ENCODE results near the gene C1QTNF4. TPM values are rescaled to one million over a fixed set of nuclear protein-coding genes. Genes with fewer than 3 reads are reported as not detected.
A peak's percentile ranks its signal among the peaks of the same experiment; 100 is the strongest.

The C1QTNF4 gene
- total and polyA plus RNA-seq, 4 donors: 0.40 to 1.8 (median 1.1) TPM

GRCh38 chr11:47569646-47570045 is 24.6 kb downstream of the C1QTNF4 start:
- WGBS, 2 donors: 92 to 96% methylated on average over 7 of the region's 7 CpGs
- DNase-seq: no peak
- Histone ChIP-seq H3K9ac (ENCODE audit: insufficient read depth in 1 of 2, low read length in 2 of 2) (no peak overlapping the region), H3K27me3 (ENCODE audit: control insufficient read depth in 3 of 3, insufficient read depth in 3 of 3, low read length in 2 of 3) (no peaks in the 10 kb centered on the region), H3K4me1 (ENCODE audit: control insufficient read depth in 5 of 5, insufficient read depth in 5 of 5, low read length in 5 of 5) (peaks cover 0 to 17% (median 4%) of the 10 kb centered on the region in 5 donors), H3K36me3 (ENCODE audit: control insufficient read depth in 4 of 4, insufficient read depth in 4 of 4, low read length in 4 of 4) (peaks cover 0 to 26% (median 21%) of the 10 kb centered on the region in 4 donors), H3K27ac (ENCODE audit: low read depth in 1 of 2, low read length in 1 of 2) (no peak overlapping the region), H3K9me3 (ENCODE audit: control insufficient read depth in 4 of 4, insufficient read depth in 3 of 4, low read length in 3 of 4) (peaks cover 0 to 2% (median 0%) of the 10 kb centered on the region in 4 donors), H3K4me3 (no peak overlapping the region)
- TF ChIP-seq, protein P1, sequence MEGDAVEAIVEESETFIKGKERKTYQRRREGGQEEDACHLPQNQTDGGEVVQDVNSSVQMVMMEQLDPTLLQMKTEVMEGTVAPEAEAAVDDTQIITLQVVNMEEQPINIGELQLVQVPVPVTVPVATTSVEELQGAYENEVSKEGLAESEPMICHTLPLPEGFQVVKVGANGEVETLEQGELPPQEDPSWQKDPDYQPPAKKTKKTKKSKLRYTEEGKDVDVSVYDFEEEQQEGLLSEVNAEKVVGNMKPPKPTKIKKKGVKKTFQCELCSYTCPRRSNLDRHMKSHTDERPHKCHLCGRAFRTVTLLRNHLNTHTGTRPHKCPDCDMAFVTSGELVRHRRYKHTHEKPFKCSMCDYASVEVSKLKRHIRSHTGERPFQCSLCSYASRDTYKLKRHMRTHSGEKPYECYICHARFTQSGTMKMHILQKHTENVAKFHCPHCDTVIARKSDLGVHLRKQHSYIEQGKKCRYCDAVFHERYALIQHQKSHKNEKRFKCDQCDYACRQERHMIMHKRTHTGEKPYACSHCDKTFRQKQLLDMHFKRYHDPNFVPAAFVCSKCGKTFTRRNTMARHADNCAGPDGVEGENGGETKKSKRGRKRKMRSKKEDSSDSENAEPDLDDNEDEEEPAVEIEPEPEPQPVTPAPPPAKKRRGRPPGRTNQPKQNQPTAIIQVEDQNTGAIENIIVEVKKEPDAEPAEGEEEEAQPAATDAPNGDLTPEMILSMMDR (IDR thresholded peaks at IDR 0.05; ENCODE audit: control extremely low read depth, extremely low read depth): no peak
- no peak for ATAC-seq (ENCODE audit: insufficient read depth, low FRiP score)

GRCh38 chr11:47566149-47566698 is 28.0 kb downstream of the C1QTNF4 start:
- Histone ChIP-seq H3K4me3 (peak overlapping the region; percentile 75), H3K27me3 (ENCODE audit: control insufficient read depth in 3 of 3, insufficient read depth in 3 of 3, low read length in 2 of 3) (no peaks in the 10 kb centered on the region), H3K36me3 (ENCODE audit: control insufficient read depth in 4 of 4, insufficient read depth in 4 of 4, low read length in 4 of 4) (peaks cover 0 to 8% (median 5%) of the 10 kb centered on the region in 4 donors), H3K9me3 (ENCODE audit: control insufficient read depth in 4 of 4, insufficient read depth in 3 of 4, low read length in 3 of 4) (no peaks in the 10 kb centered on the region), H3K9ac (ENCODE audit: insufficient read depth in 1 of 2, low read length in 2 of 2) (peak overlapping the region; percentile 26 to 88), H3K4me1 (ENCODE audit: control insufficient read depth in 5 of 5, insufficient read depth in 5 of 5, low read length in 5 of 5) (peaks cover 0 to 9% (median 3%) of the 10 kb centered on the region in 5 donors), H3K27ac (ENCODE audit: low read depth in 1 of 2, low read length in 1 of 2) (peak overlapping the region in 1 of 2 donors; percentile 91)
- ATAC-seq (ENCODE audit: insufficient read depth, low FRiP score) (peak; percentile 32), DNase-seq (no peak)
- TF ChIP-seq, protein P1 (IDR thresholded peaks at IDR 0.05; ENCODE audit: control extremely low read depth, extremely low read depth): no peak
- 16 to 24% methylated on average over 17 of the region's 17 CpGs for WGBS, 2 donors

- TF ChIP-seq, protein P1 (IDR thresholded peaks at IDR 0.05; ENCODE audit: control extremely low read depth, extremely low read depth): no peak
- H3K27me3 ChIP-seq (ENCODE audit: control insufficient read depth in 3 of 3, insufficient read depth in 3 of 3, low read length in 2 of 3): no peaks in the 10 kb centered on the region
- peaks cover 0 to 9% (median 0%) of the 10 kb centered on the region in 5 donors for H3K4me1 ChIP-seq (ENCODE audit: control insufficient read depth in 5 of 5, insufficient read depth in 5 of 5, low read length in 5 of 5)
- ATAC-seq (ENCODE audit: insufficient read depth, low FRiP score): peak; percentile 93
- H3K4me3 ChIP-seq: peak within 1 kb of the TSS; percentile 75
- H3K9me3 ChIP-seq (ENCODE audit: control insufficient read depth in 4 of 4, insufficient read depth in 3 of 4, low read length in 3 of 4): no peaks in the 10 kb centered on the region
- H3K9ac ChIP-seq (ENCODE audit: insufficient read depth in 1 of 2, low read length in 2 of 2): peak within 1 kb of the TSS; percentile 61 to 88
- peak; percentile 84 to 88 (median 87) for DNase-seq
- peaks cover 0 to 8% (median 5%) of the 10 kb centered on the region in 4 donors for H3K36me3 ChIP-seq (ENCODE audit: control insufficient read depth in 4 of 4, insufficient read depth in 4 of 4, low read length in 4 of 4)
- WGBS, 2 donors: 1% methylated on average over 77 to 86 of the region's 86 CpGs
- peak within 1 kb of the TSS; percentile 38 to 91 for H3K27ac ChIP-seq (ENCODE audit: low read depth in 1 of 2, low read length in 1 of 2)
Measured at GRCh38 chr11:47565340-47566148, 28.7 kb downstream of the C1QTNF4 start, which contains the start of gene PTPMT1. TSS of gene PTPMT1 (plus strand) at chr11:47565599. CDS start at chr11:47565623, 24 bp downstream.
